Peyer's patch (tissue), 4 donors: ENCODE measurements around the gene PARD3B. TPM values are rescaled to one million over a fixed set of nuclear protein-coding genes. Genes with fewer than 3 reads are reported as not detected.

Source experiments
- DNase-seq, 3 donors: peaks; one replicate each; pipeline ENCODE4 v3.0.0-alpha.2; 2017 to 2019
- H3K27ac ChIP-seq, 4 donors: fragments of 200-600 bp; sonication (generic); one replicate each; pipeline ENCODE4 v1.5.1; 2016 to 2019
- H3K27me3 ChIP-seq, 2 donors: fragments of 200-600 bp; sonication (generic); one replicate each; pipeline ENCODE4 v1.5.1; 2019
- H3K36me3 ChIP-seq, 3 donors: fragments of 200-600 bp; sonication (generic); one replicate each; pipeline ENCODE4 v1.5.1; 2016 to 2019
- H3K4me1 ChIP-seq, 4 donors: fragments of 200-600 bp; sonication (generic); one replicate each; pipeline ENCODE4 v1.5.1; 2016 to 2019
- H3K4me3 ChIP-seq, 4 donors: fragments of 200-600 bp; sonication (generic); 1 replicate in 3 of 4; 2 replicates in 1 of 4; pipeline ENCODE4 v1.5.1; 2016 to 2019; ENCODE audit warnings: mild to moderate bottlenecking in 1 of 4
- H3K9me3 ChIP-seq, 4 donors: fragments of 200-600 bp; sonication (generic); one replicate each; pipeline ENCODE4 v1.5.1; 2016 to 2019; ENCODE audit warnings: mild to moderate bottlenecking in 1 of 4
- CTCF ChIP-seq, 6 experiments: fragments of 450-650 bp in 4 of 6; fragments of 200-600 bp in 2 of 6; sonication (generic) in 1 of 6; IDR thresholded peaks; one replicate each; pipeline ENCODE4 v1.5.1; 2017 to 2019; ENCODE audit warnings: antibody characterized with exemption in 6 of 6, mild to moderate bottlenecking in 3 of 6, moderate library complexity in 1 of 6
- POLR2A ChIP-seq, 2 donors: fragments of 450-650 bp; IDR thresholded peaks; one replicate each; pipeline ENCODE4 v1.5.1; 2017; ENCODE audit warnings: antibody characterized with exemption in 2 of 2, mild to moderate bottlenecking in 2 of 2, moderate library complexity in 2 of 2
- total RNA-seq, 4 donors: library from RNA; depleted of rRNA; stranded (reverse); fragments of >200 nt; gene quantifications; one replicate each; pipeline ENCODE4 v1.1.0, GENCODE V29; 2016

PARD3B gene
- total RNA-seq, 4 donors from 2014 or later = 19.6 to 52.0 (median 40.6) TPM

GRCh38 chr2:205566606-205567168 is 1021.4 kb downstream of the PARD3B start:
- DNase-seq = no peak
- no peaks in the 10 kb centered on the region for H3K27me3 ChIP-seq
- no peaks in the 10 kb centered on the region for H3K9me3 ChIP-seq
- no peak overlapping the region for H3K4me3 ChIP-seq
- no peaks in the 10 kb centered on the region for H3K4me1 ChIP-seq
- H3K36me3 ChIP-seq = no peaks in the 10 kb centered on the region
- TF ChIP-seq CTCF (IDR thresholded peaks at IDR 0.05) = no peak
- TF ChIP-seq POLR2A (IDR thresholded peaks at IDR 0.05) = no peak
- H3K27ac ChIP-seq = no peak overlapping the region

GRCh38 chr2:205568620-205569019 is 1023.3 kb downstream of the PARD3B start:
- no peaks in the 10 kb centered on the region for H3K9me3 ChIP-seq
- no peak for DNase-seq
- no peaks in the 10 kb centered on the region for H3K4me1 ChIP-seq
- no peak overlapping the region for H3K4me3 ChIP-seq
- H3K27me3 ChIP-seq = no peaks in the 10 kb centered on the region
- no peaks in the 10 kb centered on the region for H3K36me3 ChIP-seq
- TF ChIP-seq CTCF (IDR thresholded peaks at IDR 0.05) (no peak), POLR2A (IDR thresholded peaks at IDR 0.05) (no peak)
- H3K27ac ChIP-seq = no peak overlapping the region

GRCh38 chr2:205570648-205571047 is 1025.4 kb downstream of the PARD3B start:
- TF ChIP-seq CTCF (IDR thresholded peaks at IDR 0.05) (no peak), POLR2A (IDR thresholded peaks at IDR 0.05) (no peak)
- H3K9me3 ChIP-seq = no peaks in the 10 kb centered on the region
- H3K4me1 ChIP-seq = no peaks in the 10 kb centered on the region
- H3K27ac ChIP-seq = no peak overlapping the region
- H3K27me3 ChIP-seq = no peaks in the 10 kb centered on the region
- no peaks in the 10 kb centered on the region for H3K36me3 ChIP-seq
- DNase-seq = no peak
- H3K4me3 ChIP-seq = no peak overlapping the region

GRCh38 chr2:205571360-205571959 is 1026.2 kb downstream of the PARD3B start:
- DNase-seq = no peak
- Histone ChIP-seq H3K27ac (no peak overlapping the region), H3K9me3 (no peaks in the 10 kb centered on the region), H3K4me3 (no peak overlapping the region), H3K27me3 (no peaks in the 10 kb centered on the region), H3K4me1 (no peaks in the 10 kb centered on the region), H3K36me3 (no peaks in the 10 kb centered on the region)
- no peak for TF ChIP-seq CTCF (IDR thresholded peaks at IDR 0.05)
- no peak for TF ChIP-seq POLR2A (IDR thresholded peaks at IDR 0.05)

GRCh38 chr2:205574001-205574400 is 1028.7 kb downstream of the PARD3B start:
- H3K27ac ChIP-seq = no peak overlapping the region
- H3K27me3 ChIP-seq = no peaks in the 10 kb centered on the region
- H3K36me3 ChIP-seq = no peaks in the 10 kb centered on the region
- H3K4me3 ChIP-seq = no peak overlapping the region
- H3K9me3 ChIP-seq = no peaks in the 10 kb centered on the region
- no peak for DNase-seq
- TF ChIP-seq POLR2A (IDR thresholded peaks at IDR 0.05) (no peak), CTCF (IDR thresholded peaks at IDR 0.05) (no peak)
- no peaks in the 10 kb centered on the region for H3K4me1 ChIP-seq
